ENCODE measurements around the gene PLA2G4B.

- TF ChIP-seq CTCF (IDR thresholded peaks at IDR 0.05) (no peak), POLR2A (IDR thresholded peaks at IDR 0.05) (no peak)
Measured at GRCh38 chr15:41881550-41881919, 42.9 kb downstream of the PLA2G4B start.

All from prostate gland (tissue), 2 donors.